NOMO-1 treated with dmso at 0.1 percent for 144 hours (cell line): ENCODE results near the gene FANCC.

ENCODE experiments used
- DNase-seq: peaks from one replicate; lab custom pipeline; 2025; ENCODE audit not compliant: unreplicated experiment; lab: John Stamatoyannopoulos, UW

The FANCC gene

GRCh38 chr9:95193480-95193879, 124.0 kb downstream of the FANCC start:
- no peak for DNase-seq

GRCh38 chr9:95193067-95193466, 124.4 kb downstream of the FANCC start:
- no peak for DNase-seq

GRCh38 chr9:95192631-95193030, 124.9 kb downstream of the FANCC start:
- no peak for DNase-seq

GRCh38 chr9:95190413-95190812, 127.1 kb downstream of the FANCC start:
- DNase-seq = no peak

- DNase-seq = peak; percentile 9
Measured at GRCh38 chr9:95189251-95190098, 128.0 kb downstream of the FANCC start.

- no peak for DNase-seq
Measured at GRCh38 chr9:95188459-95188858, 129.1 kb downstream of the FANCC start.

- DNase-seq = no peak
Measured at GRCh38 chr9:95185956-95186355, 131.6 kb downstream of the FANCC start.

- no peak for DNase-seq
Measured at GRCh38 chr9:95182854-95183563, 134.5 kb downstream of the FANCC start.

GRCh38 chr9:95181835-95182234, 135.7 kb downstream of the FANCC start:
- no peak for DNase-seq

- peak; percentile 0 for DNase-seq
Measured at GRCh38 chr9:95181226-95181818, 136.2 kb downstream of the FANCC start.

- DNase-seq = no peak
Measured at GRCh38 chr9:95177617-95178016, 139.9 kb downstream of the FANCC start.

- DNase-seq = no peak
Measured at GRCh38 chr9:95176755-95177319, 140.7 kb downstream of the FANCC start.

GRCh38 chr9:95175523-95175922, 142.0 kb downstream of the FANCC start:
- no peak for DNase-seq

- DNase-seq = no peak
Measured at GRCh38 chr9:95174038-95174437, 143.5 kb downstream of the FANCC start.

- no peak for DNase-seq
Measured at GRCh38 chr9:95171596-95171995, 145.9 kb downstream of the FANCC start.

- DNase-seq = no peak
Measured at GRCh38 chr9:95171001-95171400, 146.5 kb downstream of the FANCC start.

- DNase-seq = peak; percentile 39
Measured at GRCh38 chr9:95167998-95168397, 149.5 kb downstream of the FANCC start.

GRCh38 chr9:95165004-95165403, 152.5 kb downstream of the FANCC start:
- DNase-seq = no peak

- peak; percentile 72 for DNase-seq
Measured at GRCh38 chr9:95157481-95158151, 159.9 kb downstream of the FANCC start.

- no peak for DNase-seq
Measured at GRCh38 chr9:95156074-95156473, 161.4 kb downstream of the FANCC start.

- DNase-seq = no peak
Measured at GRCh38 chr9:95155220-95155619, 162.3 kb downstream of the FANCC start.
